H9 (cell line): ENCODE results near the gene SLC7A14. TPM values are rescaled to one million over a fixed set of nuclear protein-coding genes. Genes with fewer than 3 reads are reported as not detected.

Experiments
- DNase-seq: peaks from one replicate; pipeline ENCODE4 v3.0.0-alpha.2; 2017
- H2AFZ ChIP-seq: one replicate; pipeline ENCODE4 v1.6.1; 2013; ENCODE audit warnings: mild to moderate bottlenecking, low read length, control low read depth, moderate library complexity
- H2AK5ac ChIP-seq: 2 replicates; pipeline ENCODE4 v1.6.1; 2013; ENCODE audit warnings: low read length, control low read depth, mixed read lengths; ENCODE audit not compliant: insufficient read length
- H2BK120ac ChIP-seq: one replicate; pipeline ENCODE4 v1.6.1; 2013; ENCODE audit warnings: low read depth, mild to moderate bottlenecking, low read length, control low read depth, inconsistent platforms; ENCODE audit not compliant: poor library complexity, severe bottlenecking
- H2BK12ac ChIP-seq: 2 replicates; pipeline ENCODE4 v1.6.1; 2013; ENCODE audit warnings: low read length, control low read depth, mixed read lengths, low read depth; ENCODE audit not compliant: insufficient read length
- H2BK15ac ChIP-seq: 2 replicates; pipeline ENCODE4 v1.6.1; 2013; ENCODE audit warnings: low read depth, low read length, control low read depth
- H2BK20ac ChIP-seq: one replicate; pipeline ENCODE4 v1.6.1; 2013; ENCODE audit warnings: low read depth, mild to moderate bottlenecking, low read length, control low read depth, inconsistent platforms; ENCODE audit not compliant: poor library complexity, severe bottlenecking
- H2BK5ac ChIP-seq: 2 replicates; pipeline ENCODE4 v1.6.1; 2013; ENCODE audit warnings: low read length, control low read depth, mixed read lengths; ENCODE audit not compliant: insufficient read length
- H3K14ac ChIP-seq: 2 replicates; pipeline ENCODE4 v1.6.1; 2013; ENCODE audit warnings: low read length, control low read depth; ENCODE audit not compliant: insufficient read depth
- H3K18ac ChIP-seq: 2 replicates; pipeline ENCODE4 v1.6.1; 2013; ENCODE audit warnings: low read depth, mild to moderate bottlenecking, mixed read lengths, low read length, control low read depth; ENCODE audit not compliant: insufficient read length
- H3K23ac ChIP-seq: 2 replicates; pipeline ENCODE4 v1.6.1; 2013; ENCODE audit warnings: low read length, control low read depth, mixed read lengths, low read depth; ENCODE audit not compliant: insufficient read length
- H3K23me2 ChIP-seq: 2 replicates; pipeline ENCODE4 v1.6.1; 2013; ENCODE audit warnings: low read depth, mild to moderate bottlenecking, mixed read lengths, low read length, control low read depth; ENCODE audit not compliant: insufficient read length, poor library complexity, severe bottlenecking
- H3K27ac ChIP-seq: 2 replicates; pipeline ENCODE4 v1.5.1; 2013; ENCODE audit warnings: low read length, control low read depth, mixed read lengths, low read depth; ENCODE audit not compliant: insufficient read length
- H3K27me3 ChIP-seq: 2 replicates; pipeline ENCODE4 v1.6.1; 2013; ENCODE audit warnings: low read length, control low read depth, inconsistent platforms; ENCODE audit not compliant: insufficient read depth
- H3K4ac ChIP-seq: 2 replicates; pipeline ENCODE4 v1.6.1; 2013; ENCODE audit warnings: low read depth, mild to moderate bottlenecking, control low read depth, inconsistent platforms, low read length, moderate library complexity
- H3K4me1 ChIP-seq: 2 replicates; pipeline ENCODE4 v1.6.1; 2013; ENCODE audit warnings: low read length, control low read depth, inconsistent platforms; ENCODE audit not compliant: insufficient read depth
- H3K4me2 ChIP-seq: 2 replicates; pipeline ENCODE4 v1.6.1; 2013; ENCODE audit warnings: low read length, control low read depth, mixed read lengths; ENCODE audit not compliant: insufficient read length, insufficient read depth
- H3K56ac ChIP-seq: 2 replicates; pipeline ENCODE4 v1.6.1; 2013; ENCODE audit warnings: low read depth, mild to moderate bottlenecking, mixed read lengths, low read length, control low read depth; ENCODE audit not compliant: insufficient read length
- H3K79me1 ChIP-seq: 2 replicates; pipeline ENCODE4 v1.6.1; 2013; ENCODE audit warnings: low read depth, mild to moderate bottlenecking, moderate library complexity, low read length, control low read depth, inconsistent platforms; ENCODE audit not compliant: insufficient read depth, poor library complexity, severe bottlenecking
- H3K79me2 ChIP-seq: 2 replicates; pipeline ENCODE4 v1.6.1; 2013; ENCODE audit warnings: low read length, control low read depth, inconsistent platforms; ENCODE audit not compliant: insufficient read depth
- H3K9ac ChIP-seq: 2 replicates; pipeline ENCODE4 v1.6.1; 2013; ENCODE audit warnings: low read length, control low read depth, mixed read lengths; ENCODE audit not compliant: insufficient read length; ENCODE audit errors: extremely low read depth
- H3K9me3 ChIP-seq: one replicate; pipeline ENCODE4 v1.6.1; 2013; ENCODE audit warnings: low read depth, low read length, inconsistent platforms; ENCODE audit not compliant: control insufficient read depth
- H3T11ph ChIP-seq: one replicate; pipeline ENCODE4 v1.6.1; 2013; ENCODE audit warnings: mild to moderate bottlenecking, low read length, control low read depth, inconsistent platforms
- H4K20me1 ChIP-seq: one replicate; pipeline ENCODE4 v1.6.1; 2013; ENCODE audit not compliant: control insufficient read depth, insufficient read length, insufficient read depth
- H4K5ac ChIP-seq: 2 replicates; pipeline ENCODE4 v1.6.1; 2013; ENCODE audit warnings: low read depth, mild to moderate bottlenecking, mixed read lengths, low read length, control low read depth; ENCODE audit not compliant: insufficient read length
- H4K8ac ChIP-seq: replicated peaks from 2 replicates; pipeline ENCODE4 v1.6.1; 2013; ENCODE audit warnings: low read length, control low read depth, mixed read lengths, low read depth; ENCODE audit not compliant: insufficient read length
- H4K91ac ChIP-seq: 2 replicates; pipeline ENCODE4 v1.6.1; 2013; ENCODE audit warnings: low read depth, mild to moderate bottlenecking, moderate library complexity, mixed read lengths, low read length, control low read depth; ENCODE audit not compliant: insufficient read length
- H3K27ac Mint-ChIP-seq, 3 experiments: 2 replicates in 2 of 3; 3 replicates in 1 of 3; pipeline ENCODE4 v1.8.0; 2020 to 2021; ENCODE audit warnings: mixed read lengths in 3 of 3, mild to moderate bottlenecking in 1 of 3, moderate library complexity in 1 of 3
- H3K27me3 Mint-ChIP-seq: 2 replicates; pipeline ENCODE4 v1.8.0; 2021; ENCODE audit warnings: low read depth, mild to moderate bottlenecking, moderate library complexity, mixed read lengths
- H3K36me3 Mint-ChIP-seq, 3 experiments: 2 replicates in 2 of 3; 3 replicates in 1 of 3; pipeline ENCODE4 v1.8.0; 2020 to 2021; ENCODE audit warnings: low read depth in 3 of 3, mixed read lengths in 3 of 3; ENCODE audit not compliant: insufficient read depth in 1 of 3
- H3K4me1 Mint-ChIP-seq, 2 experiments: 2 replicates each; pipeline ENCODE4 v1.8.0; 2020; ENCODE audit warnings: mixed read lengths in 2 of 2
- H3K4me3 Mint-ChIP-seq, 2 experiments: 2 replicates in 1 of 2; 3 replicates in 1 of 2; pipeline ENCODE4 v1.8.0; 2020 to 2021; ENCODE audit warnings: mild to moderate bottlenecking in 2 of 2, mixed read lengths in 2 of 2, moderate library complexity in 1 of 2
- H3K9me3 Mint-ChIP-seq, 2 experiments: 2 replicates in 1 of 2; 3 replicates in 1 of 2; pipeline ENCODE4 v1.8.0; 2020; ENCODE audit warnings: mild to moderate bottlenecking in 2 of 2, mixed read lengths in 2 of 2, moderate library complexity in 1 of 2
- CTCF ChIP-seq: fragments of 200-600 bp; sonication (generic); conservative IDR thresholded peaks from 3 replicates; pipeline ENCODE4 v1.8.0; 2021; ENCODE audit warnings: antibody characterized with exemption, mild to moderate bottlenecking
- WGBS: extraction: QIAGEN DNeasy Blood & Tissue Kit; methylation state at CpG from one replicate; pipeline ENCODE4 v1.1.7; 2013; ENCODE audit warnings: missing lambda C conversion rate, low lambda C conversion rate, mixed read lengths; ENCODE audit not compliant: insufficient read length; ENCODE audit errors: extremely low coverage; 5-methylcytosine and 5-hydroxymethylcytosine counted together
- total RNA-seq: library from RNA; stranded (reverse); gene quantifications from 2 replicates; pipeline ENCODE4 v1.2.1, GENCODE V29; 2021

The SLC7A14 gene
- total RNA-seq, 1 experiment from 2014 or later, result 0.42 TPM

GRCh38 chr3:170508291-170508690 is 77.6 kb downstream of the SLC7A14 start:
- no peak for TF ChIP-seq CTCF
- H3K9me3 ChIP-seq, result no peaks in the 10 kb centered on the region
- no peak overlapping the region for H4K91ac ChIP-seq
- H2BK20ac ChIP-seq, result no peak overlapping the region
- H2BK5ac ChIP-seq, result no peak overlapping the region
- no CpG with 5 or more reads among the region's 5 CpGs for WGBS
- no peak overlapping the region for H3K27ac ChIP-seq
- no peak overlapping the region for H3K4me3 Mint-ChIP-seq
- no peak overlapping the region for H3K23ac ChIP-seq
- H3K14ac ChIP-seq, result no peak overlapping the region
- no peak overlapping the region for H3K56ac ChIP-seq
- H3K9ac ChIP-seq, result no peak overlapping the region
- no peak for DNase-seq
- no peak overlapping the region for H2BK15ac ChIP-seq
- H3K27me3 Mint-ChIP-seq, result no peaks in the 10 kb centered on the region
- peaks cover 13 to 14% of the 10 kb centered on the region in 2 experiments for H3K4me1 Mint-ChIP-seq
- no peak overlapping the region for H3K4me2 ChIP-seq
- no peaks in the 10 kb centered on the region for H3K9me3 Mint-ChIP-seq
- no peaks in the 10 kb centered on the region for H3K4me1 ChIP-seq
- H3K18ac ChIP-seq, result no peak overlapping the region
- no peak overlapping the region for H3T11ph ChIP-seq
- no peaks in the 10 kb centered on the region for H3K27me3 ChIP-seq
- no peak overlapping the region for H2AFZ ChIP-seq
- no peak overlapping the region for H4K5ac ChIP-seq
- H3K79me1 ChIP-seq, result no peaks in the 10 kb centered on the region
- no peak overlapping the region for H2AK5ac ChIP-seq
- H4K20me1 ChIP-seq, result no peaks in the 10 kb centered on the region
- H3K4ac ChIP-seq, result no peak overlapping the region
- H3K23me2 ChIP-seq, result no peaks in the 10 kb centered on the region
- H3K36me3 Mint-ChIP-seq, result no peaks in the 10 kb centered on the region
- no peak overlapping the region for H2BK120ac ChIP-seq
- H3K27ac Mint-ChIP-seq, result no peak overlapping the region
- no peak overlapping the region for H4K8ac ChIP-seq
- H2BK12ac ChIP-seq, result no peak overlapping the region
- H3K79me2 ChIP-seq, result no peaks in the 10 kb centered on the region
